Breast epithelium (tissue), 4 donors: ENCODE data around the gene MYO18B. TPM values are rescaled to one million over a fixed set of nuclear protein-coding genes. Genes with fewer than 3 reads are reported as not detected.

Experiments used
- DNase-seq, 2 donors: peaks; one replicate each; pipeline ENCODE4 v3.0.0-alpha.2; 2019; ENCODE audit warnings: low spot score in 2 of 2
- H3K27ac ChIP-seq, 2 donors: fragments of 200-600 bp; sonication (generic) in 1 of 2; one replicate each; pipeline ENCODE4 v1.5.1; 2016 to 2019; ENCODE audit warnings: mild to moderate bottlenecking in 1 of 2
- H3K27me3 ChIP-seq, 2 donors: fragments of 200-600 bp; sonication (generic) in 1 of 2; one replicate each; pipeline versions ENCODE4 v1.5.1 to v1.6.0; 2017 to 2019; ENCODE audit warnings: control low read depth in 1 of 2, mild to moderate bottlenecking in 1 of 2
- H3K36me3 ChIP-seq: fragments of 200-600 bp; one replicate; pipeline ENCODE4 v1.5.1; 2019
- H3K4me1 ChIP-seq, 2 donors: fragments of 200-600 bp; sonication (generic); one replicate each; pipeline ENCODE4 v1.5.1; 2016 to 2019; ENCODE audit warnings: control low read depth in 1 of 2
- H3K4me3 ChIP-seq, 3 donors: fragments of 200-600 bp; sonication (generic); 1 replicate in 2 of 3; 2 replicates in 1 of 3; pipeline ENCODE4 v1.5.1; 2016 to 2019; ENCODE audit warnings: mild to moderate bottlenecking in 3 of 3, moderate library complexity in 2 of 3
- H3K9me3 ChIP-seq, 2 donors: fragments of 200-600 bp; sonication (generic) in 1 of 2; one replicate each; pipeline ENCODE4 v1.5.1; 2016 to 2019; ENCODE audit warnings: control low read depth in 1 of 2
- POLR2A ChIP-seq: fragments of 450-650 bp; IDR thresholded peaks from one replicate; pipeline ENCODE4 v1.6.1; 2016; ENCODE audit warnings: antibody characterized with exemption, mild to moderate bottlenecking, moderate library complexity
- POLR2AphosphoS5 ChIP-seq, 3 donors: sonication (generic); formaldehyde crosslinking; IDR thresholded peaks; one replicate each; pipeline ENCODE4 v1.6.1; 2017; ENCODE audit warnings: antibody characterized with exemption in 3 of 3
- intact Hi-C: fragments of 100-400 bp; cut with DNase I; formaldehyde crosslinking; loops from one replicate; pipeline ENCODE4 v1.15.1; 2023; ENCODE audit warnings: low total_unique reads
- total RNA-seq, 3 donors: library from RNA; depleted of rRNA; stranded (reverse); fragments of >200 nt; gene quantifications; one replicate each; pipeline ENCODE4 v1.1.0, GENCODE V29; 2016
- TF ChIP-seq, protein P1 (sequence below), 3 donors: fragments of 450-650 bp; IDR thresholded peaks; one replicate each; pipeline ENCODE4 v1.5.1; 2016 to 2017; ENCODE audit warnings: antibody characterized with exemption in 3 of 3, mild to moderate bottlenecking in 3 of 3, moderate library complexity in 3 of 3

MYO18B gene
- total RNA-seq, 3 donors from 2014 or later = under 0.01 to 0.16 (median 0.15) TPM

DNA sequence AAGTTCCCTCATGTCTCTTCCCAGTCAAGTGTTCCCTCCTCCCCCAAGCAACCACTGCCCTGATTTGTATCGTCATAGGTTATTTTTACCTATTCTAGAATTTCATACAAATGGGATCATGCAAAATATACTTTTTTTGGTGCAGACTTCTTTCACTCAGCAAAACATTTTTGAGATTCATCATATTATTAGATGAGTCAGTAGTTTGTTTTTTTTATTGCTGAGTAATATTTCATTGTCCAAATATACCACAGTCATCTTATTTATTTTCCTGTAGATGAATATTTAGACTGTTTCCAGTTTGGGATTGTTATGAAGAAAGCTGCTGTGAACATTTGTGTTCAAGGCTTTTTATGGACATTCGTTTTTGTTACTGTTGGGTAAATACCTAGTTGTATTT is 301.0 kb downstream of the MYO18B start:
- H3K27me3 ChIP-seq = no peaks in the 10 kb centered on the region
- intact Hi-C loops = no loop called here
- TF ChIP-seq, protein P1, sequence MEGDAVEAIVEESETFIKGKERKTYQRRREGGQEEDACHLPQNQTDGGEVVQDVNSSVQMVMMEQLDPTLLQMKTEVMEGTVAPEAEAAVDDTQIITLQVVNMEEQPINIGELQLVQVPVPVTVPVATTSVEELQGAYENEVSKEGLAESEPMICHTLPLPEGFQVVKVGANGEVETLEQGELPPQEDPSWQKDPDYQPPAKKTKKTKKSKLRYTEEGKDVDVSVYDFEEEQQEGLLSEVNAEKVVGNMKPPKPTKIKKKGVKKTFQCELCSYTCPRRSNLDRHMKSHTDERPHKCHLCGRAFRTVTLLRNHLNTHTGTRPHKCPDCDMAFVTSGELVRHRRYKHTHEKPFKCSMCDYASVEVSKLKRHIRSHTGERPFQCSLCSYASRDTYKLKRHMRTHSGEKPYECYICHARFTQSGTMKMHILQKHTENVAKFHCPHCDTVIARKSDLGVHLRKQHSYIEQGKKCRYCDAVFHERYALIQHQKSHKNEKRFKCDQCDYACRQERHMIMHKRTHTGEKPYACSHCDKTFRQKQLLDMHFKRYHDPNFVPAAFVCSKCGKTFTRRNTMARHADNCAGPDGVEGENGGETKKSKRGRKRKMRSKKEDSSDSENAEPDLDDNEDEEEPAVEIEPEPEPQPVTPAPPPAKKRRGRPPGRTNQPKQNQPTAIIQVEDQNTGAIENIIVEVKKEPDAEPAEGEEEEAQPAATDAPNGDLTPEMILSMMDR (IDR thresholded peaks at IDR 0.05) = no peak
- TF ChIP-seq POLR2AphosphoS5 (IDR thresholded peaks at IDR 0.05) = no peak
- TF ChIP-seq POLR2A = no peak
- H3K4me1 ChIP-seq = no peaks in the 10 kb centered on the region
- DNase-seq = no peak
- H3K9me3 ChIP-seq = no peaks in the 10 kb centered on the region
- H3K36me3 ChIP-seq = no peaks in the 10 kb centered on the region
- H3K27ac ChIP-seq = no peak overlapping the region
- H3K4me3 ChIP-seq = no peak overlapping the region

GRCh38 chr22:26045051-26045450 is 303.1 kb downstream of the MYO18B start:
- H3K27ac ChIP-seq = no peak overlapping the region
- no peaks in the 10 kb centered on the region for H3K4me1 ChIP-seq
- peaks cover 0 to 8% of the 10 kb centered on the region in 2 donors for H3K27me3 ChIP-seq
- TF ChIP-seq POLR2AphosphoS5 (IDR thresholded peaks at IDR 0.05) = no peak
- TF ChIP-seq POLR2A = no peak
- TF ChIP-seq, protein P1 (IDR thresholded peaks at IDR 0.05) = no peak
- H3K36me3 ChIP-seq = no peaks in the 10 kb centered on the region
- intact Hi-C loops = no loop called here
- DNase-seq = no peak
- no peak overlapping the region for H3K4me3 ChIP-seq
- no peaks in the 10 kb centered on the region for H3K9me3 ChIP-seq

GRCh38 chr22:26045860-26046259 is 303.9 kb downstream of the MYO18B start:
- intact Hi-C loops = no loop called here
- TF ChIP-seq, protein P1 (IDR thresholded peaks at IDR 0.05) = no peak
- H3K4me1 ChIP-seq = no peaks in the 10 kb centered on the region
- peaks cover 0 to 10% of the 10 kb centered on the region in 2 donors for H3K27me3 ChIP-seq
- H3K27ac ChIP-seq = no peak overlapping the region
- no peak for DNase-seq
- H3K36me3 ChIP-seq = no peaks in the 10 kb centered on the region
- H3K9me3 ChIP-seq = no peaks in the 10 kb centered on the region
- H3K4me3 ChIP-seq = no peak overlapping the region

DNA sequence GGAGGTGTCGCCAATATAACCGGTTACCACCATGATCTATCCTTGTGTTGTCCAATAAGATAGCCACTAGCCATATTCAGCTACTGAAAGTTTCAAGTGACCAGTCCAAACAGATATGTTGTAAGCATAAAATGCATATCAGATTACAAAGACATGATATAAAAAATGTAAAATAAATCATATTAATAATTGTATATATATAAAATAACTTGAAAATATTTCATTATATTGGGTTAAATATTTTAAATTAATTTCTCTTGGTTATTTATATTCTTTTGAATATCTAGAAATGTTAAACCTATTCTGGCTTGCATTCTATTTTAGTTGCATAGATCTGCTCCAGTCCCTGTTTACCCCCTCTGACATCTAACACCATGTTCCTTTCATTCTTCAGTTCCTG is 305.5 kb downstream of the MYO18B start:
- intact Hi-C loops = no loop called here

DNA sequence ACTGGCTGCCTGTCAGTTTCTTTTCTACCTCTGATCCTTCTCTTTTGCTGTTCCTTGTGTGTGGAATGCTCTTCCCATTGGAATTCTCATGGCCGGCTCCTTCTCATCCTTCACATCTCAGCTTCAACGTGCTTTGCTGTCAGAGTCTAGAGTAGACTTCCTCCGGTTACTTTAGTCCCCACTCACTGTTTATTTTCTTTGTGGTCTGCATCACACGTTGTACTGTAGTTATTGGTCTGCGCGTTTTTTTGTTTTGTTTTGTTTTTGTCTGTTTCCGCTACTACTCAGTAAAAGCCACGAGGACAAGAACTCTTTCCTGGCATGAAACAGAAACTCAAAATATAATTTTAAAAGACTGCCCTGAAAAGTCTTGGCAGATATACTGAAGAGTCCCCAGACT is 305.9 kb downstream of the MYO18B start:
- Histone ChIP-seq H3K9me3 (no peaks in the 10 kb centered on the region), H3K4me1 (no peaks in the 10 kb centered on the region), H3K4me3 (no peak overlapping the region), H3K27me3 (peaks cover 0 to 11% of the 10 kb centered on the region in 2 donors), H3K27ac (no peak overlapping the region), H3K36me3 (no peaks in the 10 kb centered on the region)
- TF ChIP-seq POLR2AphosphoS5 (IDR thresholded peaks at IDR 0.05) = no peak
- TF ChIP-seq, protein P1 (IDR thresholded peaks at IDR 0.05) = no peak
- TF ChIP-seq POLR2A = no peak
- DNase-seq = no peak
- intact Hi-C loops = no loop called here

More for the DNA sequence above, 305.5 kb downstream of the MYO18B start:
- Histone ChIP-seq H3K4me1 (no peaks in the 10 kb centered on the region), H3K27me3 (peaks cover 0 to 11% of the 10 kb centered on the region in 2 donors), H3K27ac (no peak overlapping the region), H3K9me3 (no peaks in the 10 kb centered on the region), H3K36me3 (no peaks in the 10 kb centered on the region), H3K4me3 (no peak overlapping the region)
- DNase-seq = no peak
- TF ChIP-seq POLR2A = no peak
- TF ChIP-seq POLR2AphosphoS5 (IDR thresholded peaks at IDR 0.05) = no peak
- TF ChIP-seq, protein P1 (IDR thresholded peaks at IDR 0.05) = no peak
